Fibroblast of lung (primary cell): ENCODE results near the gene C3.

Experiments
- EZH2 ChIP-seq: IDR thresholded peaks from 2 replicates; pipeline ENCODE4 v1.5.1; 2012; ENCODE audit warnings: low read length, control low read depth, mild to moderate bottlenecking; ENCODE audit errors: missing control alignments
- TF ChIP-seq, protein P1 (sequence below), 2 donors: IDR thresholded peaks in 1 of 2; conservative IDR thresholded peaks in 1 of 2; 1 replicate in 1 of 2; 2 replicates in 1 of 2; pipeline ENCODE4 v1.5.1; 2011 to 2012; ENCODE audit warnings: low read length in 2 of 2, control low read depth in 1 of 2, inconsistent platforms in 1 of 2, low read depth in 1 of 2, mild to moderate bottlenecking in 1 of 2

DNA sequence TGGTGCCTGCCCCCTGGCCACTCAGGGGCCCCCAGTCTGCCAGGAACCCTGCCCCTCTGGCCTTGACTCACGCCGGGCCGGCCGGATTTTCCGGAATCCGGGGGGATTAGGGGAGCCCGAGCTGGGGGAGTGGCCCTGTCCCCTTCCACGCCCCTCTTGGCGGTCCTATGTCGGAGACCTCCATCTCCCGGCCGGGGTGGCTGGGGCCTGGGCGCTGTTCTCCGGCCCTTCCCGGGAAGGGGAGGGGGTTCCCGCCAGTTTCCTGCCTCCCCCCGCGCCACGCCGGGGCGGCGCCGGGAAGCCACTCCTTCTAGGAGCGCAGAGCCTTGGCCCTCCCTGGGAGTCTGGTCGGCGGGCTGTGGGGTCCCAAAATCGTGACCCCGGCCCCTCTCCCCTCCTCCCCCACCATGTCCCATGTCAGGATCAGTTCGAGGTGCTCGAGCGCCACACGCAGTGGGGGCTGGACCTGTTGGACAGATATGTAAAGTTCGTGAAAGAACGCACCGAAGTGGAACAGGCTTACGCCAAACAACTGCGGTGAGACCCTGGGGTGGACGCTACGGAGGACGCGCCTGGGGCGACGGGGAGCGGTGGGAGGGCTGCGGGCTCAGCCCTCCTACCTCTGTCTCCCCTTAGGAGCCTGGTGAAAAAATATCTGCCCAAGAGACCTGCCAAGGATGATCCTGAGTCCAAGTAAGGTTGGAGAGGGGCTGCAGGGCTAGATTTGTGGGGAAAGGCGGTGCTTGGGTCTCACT, 20.3 kb upstream of the C3 start:
- TF ChIP-seq, protein P1, sequence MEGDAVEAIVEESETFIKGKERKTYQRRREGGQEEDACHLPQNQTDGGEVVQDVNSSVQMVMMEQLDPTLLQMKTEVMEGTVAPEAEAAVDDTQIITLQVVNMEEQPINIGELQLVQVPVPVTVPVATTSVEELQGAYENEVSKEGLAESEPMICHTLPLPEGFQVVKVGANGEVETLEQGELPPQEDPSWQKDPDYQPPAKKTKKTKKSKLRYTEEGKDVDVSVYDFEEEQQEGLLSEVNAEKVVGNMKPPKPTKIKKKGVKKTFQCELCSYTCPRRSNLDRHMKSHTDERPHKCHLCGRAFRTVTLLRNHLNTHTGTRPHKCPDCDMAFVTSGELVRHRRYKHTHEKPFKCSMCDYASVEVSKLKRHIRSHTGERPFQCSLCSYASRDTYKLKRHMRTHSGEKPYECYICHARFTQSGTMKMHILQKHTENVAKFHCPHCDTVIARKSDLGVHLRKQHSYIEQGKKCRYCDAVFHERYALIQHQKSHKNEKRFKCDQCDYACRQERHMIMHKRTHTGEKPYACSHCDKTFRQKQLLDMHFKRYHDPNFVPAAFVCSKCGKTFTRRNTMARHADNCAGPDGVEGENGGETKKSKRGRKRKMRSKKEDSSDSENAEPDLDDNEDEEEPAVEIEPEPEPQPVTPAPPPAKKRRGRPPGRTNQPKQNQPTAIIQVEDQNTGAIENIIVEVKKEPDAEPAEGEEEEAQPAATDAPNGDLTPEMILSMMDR (conservative IDR thresholded peaks at IDR 0.05 in 1 of 2, IDR thresholded peaks at IDR 0.05 in 1 of 2; ENCODE audit: low read depth in 1 of 2, low read length in 2 of 2) = no peak
- TF ChIP-seq EZH2 = no peak
